GM23338 (cell line): Measurements from ENCODE around the gene NDUFB2. TPM values are rescaled to one million over a fixed set of nuclear protein-coding genes. Genes with fewer than 3 reads are reported as not detected.
A peak's percentile ranks its signal among the peaks of the same experiment; 100 is the strongest.

Source experiments
- ATAC-seq: fragments of 200-7000 bp; cut with Tn5 transposase; 3 replicates; pipeline ENCODE4 v1.9.1; 2020
- DNase-seq: peaks from one replicate; pipeline ENCODE4 v3.0.0-alpha.2; 2015; ENCODE audit warnings: low spot score
- H2AFZ ChIP-seq: fragments of 200-600 bp; sonication (generic); 2 replicates; pipeline ENCODE4 v1.8.0; 2016; ENCODE audit warnings: antibody characterized with exemption, mild to moderate bottlenecking, moderate library complexity
- H3F3A ChIP-seq: fragments of 200-600 bp; sonication (generic); replicated peaks from 2 replicates; pipeline ENCODE4 v1.8.0; 2017; ENCODE audit warnings: antibody characterized with exemption, mixed run types, low read depth
- H3K27ac ChIP-seq: fragments of 200-600 bp; sonication (generic); 2 replicates; pipeline ENCODE4 v1.6.1; 2016; ENCODE audit warnings: low read depth
- H3K27me3 ChIP-seq: fragments of 200-600 bp; sonication (generic); 2 replicates; pipeline ENCODE4 v1.8.0; 2016; ENCODE audit warnings: mild to moderate bottlenecking, mixed run types, moderate library complexity; ENCODE audit not compliant: insufficient read depth
- H3K36me3 ChIP-seq: fragments of 200-600 bp; sonication (generic); 2 replicates; pipeline ENCODE4 v1.8.0; 2016; ENCODE audit warnings: mild to moderate bottlenecking; ENCODE audit not compliant: insufficient read depth
- H3K4me1 ChIP-seq: fragments of 200-600 bp; sonication (generic); 2 replicates; pipeline ENCODE4 v1.8.0; 2016; ENCODE audit warnings: mild to moderate bottlenecking, moderate library complexity; ENCODE audit not compliant: insufficient read depth
- H3K4me2 ChIP-seq: fragments of 200-600 bp; sonication (generic); 2 replicates; pipeline ENCODE4 v1.7.1; 2017; ENCODE audit warnings: mixed run types
- H3K4me3 ChIP-seq: fragments of 200-600 bp; sonication (generic); 2 replicates; pipeline ENCODE4 v1.6.1; 2016; ENCODE audit warnings: mixed run types
- H3K79me2 ChIP-seq: fragments of 200-600 bp; sonication (generic); replicated peaks from 2 replicates; pipeline ENCODE4 v1.8.0; 2017; ENCODE audit warnings: mild to moderate bottlenecking; ENCODE audit not compliant: insufficient read depth
- H3K9me2 ChIP-seq: fragments of 200-600 bp; sonication (generic); 2 replicates; pipeline ENCODE4 v1.8.0; 2017; ENCODE audit not compliant: insufficient read depth
- H4K20me1 ChIP-seq: fragments of 200-600 bp; sonication (generic); replicated peaks from 2 replicates; pipeline ENCODE4 v1.8.0; 2017; ENCODE audit warnings: mild to moderate bottlenecking; ENCODE audit not compliant: insufficient read depth
- H3K27ac Mint-ChIP-seq: 2 replicates; pipeline ENCODE4 v1.8.0; 2020; ENCODE audit warnings: inconsistent platforms, mild to moderate bottlenecking, moderate library complexity, mixed read lengths
- H3K27me3 Mint-ChIP-seq: 3 replicates; pipeline ENCODE4 v1.8.0; 2022; ENCODE audit warnings: low read depth, mild to moderate bottlenecking, moderate library complexity, mixed read lengths, inconsistent platforms; ENCODE audit not compliant: insufficient read depth, poor library complexity
- H3K36me3 Mint-ChIP-seq: 3 replicates; pipeline ENCODE4 v1.8.0; 2021; ENCODE audit warnings: low read depth, mild to moderate bottlenecking, inconsistent platforms, moderate library complexity, mixed read lengths
- H3K4me1 Mint-ChIP-seq: 3 replicates; pipeline ENCODE4 v1.8.0; 2020; ENCODE audit warnings: mild to moderate bottlenecking, inconsistent platforms, mixed read lengths
- H3K4me3 Mint-ChIP-seq: 3 replicates; pipeline ENCODE4 v1.8.0; 2021; ENCODE audit warnings: moderate library complexity, mild to moderate bottlenecking, inconsistent platforms, mixed read lengths
- H3K9me3 Mint-ChIP-seq: 3 replicates; pipeline ENCODE4 v1.8.0; 2020; ENCODE audit warnings: moderate library complexity, mild to moderate bottlenecking, inconsistent platforms, mixed read lengths
- ETS1 ChIP-seq: IDR thresholded peaks from 2 replicates; pipeline ENCODE4 v1.6.1; 2016; ENCODE audit warnings: antibody characterized with exemption
- EZH2 ChIP-seq: fragments of 200-600 bp; sonication (generic); IDR thresholded peaks from one replicate; pipeline ENCODE4 v1.8.0; 2017; ENCODE audit warnings: antibody characterized with exemption, mild to moderate bottlenecking, low read depth; ENCODE audit not compliant: unreplicated experiment
- EZH2phosphoT487 ChIP-seq: fragments of 200-600 bp; sonication (generic); IDR thresholded peaks from one replicate; pipeline ENCODE4 v1.8.1; 2018; ENCODE audit warnings: antibody characterized with exemption; ENCODE audit not compliant: unreplicated experiment
- JUNB ChIP-seq: IDR thresholded peaks from one replicate; pipeline ENCODE4 v1.6.1; 2016; ENCODE audit warnings: antibody characterized with exemption; ENCODE audit not compliant: unreplicated experiment
- NANOG ChIP-seq: IDR thresholded peaks from 2 replicates; pipeline ENCODE4 v1.6.1; 2016; ENCODE audit warnings: antibody characterized with exemption, borderline replicate concordance
- POLR2AphosphoS5 ChIP-seq: IDR thresholded peaks from 2 replicates; pipeline ENCODE4 v1.6.1; 2016; ENCODE audit warnings: antibody characterized with exemption, low read depth
- STAT1 ChIP-seq: IDR thresholded peaks from one replicate; pipeline ENCODE4 v1.6.1; 2016; ENCODE audit warnings: antibody characterized with exemption; ENCODE audit not compliant: unreplicated experiment
- ZNF462 ChIP-seq: fragments of 250-450 bp; sonication (Bioruptor Pico); IDR thresholded peaks from 2 replicates; pipeline ENCODE4 v1.5.0; 2020; ENCODE audit warnings: mild to moderate bottlenecking, moderate library complexity
- long read RNA-seq: library from polyadenylated mRNA; unstranded; transcript quantifications from one replicate; pipeline ENCODE4 v2.0.0, GENCODE V29; 2020; ENCODE audit not compliant: unreplicated experiment
- polyA plus RNA-seq: library from polyadenylated mRNA; unstranded; fragments of >200 nt; fragmentation: Nextera tagmentation; extraction: Ambion mirVana; gene quantifications from 2 replicates; pipeline ENCODE4 v1.2.1, GENCODE V29; 2016
- total RNA-seq: library from RNA; depleted of rRNA; stranded (reverse); fragments of >200 nt; shearing (Covaris generic); gene quantifications from 2 replicates; pipeline ENCODE4 v1.2.3, GENCODE V29; 2014; rRNA removed

The NDUFB2 gene
- 175 and 306 TPM in 2 replicates for total RNA-seq
- 382 and 407 TPM in 2 replicates for polyA plus RNA-seq
- long read RNA-seq, transcript NDUFB2-201 (4 exons, 504 nt) = major isoform, 103 of 113 reads
- long read RNA-seq, partial matches to known transcripts = 0 of 113 reads
- long read RNA-seq, other reads (novel, unspliced or antisense) = 5 of 113 reads

DNA sequence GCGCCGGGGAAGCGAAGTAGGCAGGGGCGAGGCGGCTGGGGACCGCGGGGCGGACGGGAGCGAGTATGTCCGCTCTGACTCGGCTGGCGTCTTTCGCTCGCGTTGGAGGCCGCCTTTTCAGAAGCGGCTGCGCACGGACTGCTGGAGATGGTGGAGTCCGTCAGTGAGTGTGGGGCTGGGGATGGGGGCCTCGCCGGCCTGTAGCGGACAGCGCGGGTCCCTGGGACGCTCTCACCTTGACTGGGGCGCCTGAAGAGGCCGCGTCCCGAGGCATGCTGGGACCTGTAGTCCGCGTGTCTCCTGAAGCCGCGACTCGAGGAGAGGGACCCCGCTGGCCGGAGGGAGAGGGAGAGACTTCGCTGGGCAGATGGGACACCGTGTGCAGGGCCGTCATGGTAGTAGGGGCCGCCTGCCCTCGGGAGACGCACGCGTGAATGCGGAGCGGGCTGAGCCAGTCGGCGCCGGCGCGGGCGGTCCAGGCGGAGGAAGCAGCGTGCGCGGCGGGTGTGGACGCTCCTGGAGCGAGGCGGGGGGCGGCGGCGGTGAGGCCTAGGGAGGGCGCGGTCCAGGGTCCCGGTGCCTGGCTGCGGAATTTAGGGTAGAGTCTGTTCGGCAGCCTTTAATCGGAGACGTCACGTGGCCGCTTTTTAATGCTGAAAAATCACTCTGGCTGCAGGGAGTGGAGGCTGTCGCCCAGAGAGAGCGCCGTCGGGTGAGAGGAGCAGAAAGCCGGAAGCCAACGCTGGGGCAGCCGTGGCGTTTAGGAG lies at the start of gene NDUFB2:
Gene NDUFB2, plus strand, starts transcription at position 29 of the 767 bp plus-strand sequence. Its CDS starts 37 bp downstream, at position 66.
- Mint-ChIP-seq H3K27me3 (peaks cover 18% of the 10 kb centered on the region), H3K4me3 (peak within 1 kb of the TSS; percentile 95), H3K9me3 (no peaks in the 10 kb centered on the region; the same call in 2 of the 3 replicates), H3K27ac (peak within 1 kb of the TSS; percentile 94), H3K4me1 (peaks cover 17% of the 10 kb centered on the region), H3K36me3 (peaks cover 3% of the 10 kb centered on the region; the same call in 1 of the 3 replicates)
- Histone ChIP-seq H3K4me3 (peak within 1 kb of the TSS; percentile 91), H3K27ac (peak within 1 kb of the TSS; percentile 84; the same call in 1 of the 2 replicates), H3K4me1 (no peaks in the 10 kb centered on the region; the same call in 1 of the 2 replicates), H3K36me3 (no peaks in the 10 kb centered on the region), H3K4me2 (peak within 1 kb of the TSS; percentile 82), H2AFZ (peak within 1 kb of the TSS; percentile 96), H3F3A (0 out of 2 replicates have a peak, but pooled peaks cover 3% of the 10 kb centered on the region), H3K9me2 (no peaks in the 10 kb centered on the region), H4K20me1 (peaks cover 12% of the 10 kb centered on the region), H3K79me2 (peaks cover 46% of the 10 kb centered on the region), H3K27me3 (no peaks in the 10 kb centered on the region)
- ATAC-seq (peak; percentile 90), DNase-seq (peak; percentile 93)
- TF ChIP-seq POLR2AphosphoS5 (peak; percentile 96), EZH2phosphoT487 (no peak), STAT1 (no peak), NANOG (no peak), ETS1 (peak; percentile 84), EZH2 (no peak), JUNB (no peak), ZNF462 (no peak)
